GM12878 (cell line): ENCODE measurements around the gene PHF11. TPM values are rescaled to one million over a fixed set of nuclear protein-coding genes. Genes with fewer than 3 reads are reported as not detected.

Source experiments
- BACH1 ChIP-seq: fragments of 450-650 bp; IDR thresholded peaks from 2 replicates; pipeline ENCODE4 v1.6.1; 2017; ENCODE audit warnings: mild to moderate bottlenecking, borderline replicate concordance
- BCLAF1 ChIP-seq: fragments of 450-650 bp; IDR thresholded peaks from 2 replicates; pipeline ENCODE4 v1.6.1; 2017; ENCODE audit warnings: antibody characterized with exemption, mild to moderate bottlenecking, moderate library complexity
- BHLHE40 ChIP-seq, 2 experiments: fragments of 450-650 bp in 1 of 2; IDR thresholded peaks; 2 replicates each; pipeline ENCODE4 v1.6.1; 2011 to 2017; ENCODE audit warnings: low read depth in 2 of 2, borderline replicate concordance in 1 of 2, improper control_type of control experiment in 1 of 2, low read length in 1 of 2, mild to moderate bottlenecking in 1 of 2
- CREM ChIP-seq: IDR thresholded peaks from 2 replicates; pipeline ENCODE4 v1.6.1; 2014; ENCODE audit warnings: antibody characterized with exemption, low read depth
- DPF2 ChIP-seq: fragments of 450-650 bp; IDR thresholded peaks from 2 replicates; pipeline ENCODE4 v1.6.1; 2017; ENCODE audit warnings: mild to moderate bottlenecking
- EGR1 ChIP-seq, 2 experiments: IDR thresholded peaks; 1 replicate in 1 of 2; 2 replicates in 1 of 2; pipeline ENCODE4 v1.6.1; 2011 to 2012; ENCODE audit warnings: low read depth in 2 of 2, low read length in 2 of 2, borderline replicate concordance in 1 of 2, mild to moderate bottlenecking in 1 of 2, moderate library complexity in 1 of 2
- HSF1 ChIP-seq: fragments of 150-350 bp; IDR thresholded peaks from 2 replicates; pipeline ENCODE4 v1.6.1; 2014; ENCODE audit warnings: mild to moderate bottlenecking, low read depth, low read length
- IRF3 ChIP-seq: fragments of 450-650 bp; IDR thresholded peaks from 2 replicates; pipeline ENCODE4 v1.6.1; 2014; ENCODE audit warnings: mild to moderate bottlenecking
- IRF5 ChIP-seq: fragments of 450-650 bp; IDR thresholded peaks from 2 replicates; pipeline ENCODE4 v1.6.1; 2017; ENCODE audit warnings: borderline replicate concordance
- KAT2A ChIP-seq: conservative IDR thresholded peaks from 2 replicates; pipeline ENCODE4 v1.6.1; 2011; ENCODE audit warnings: low read depth, low read length; ENCODE audit not compliant: control insufficient read depth
- LARP7 ChIP-seq: fragments of 450-650 bp; IDR thresholded peaks from 2 replicates; pipeline ENCODE4 v1.6.1; 2017; ENCODE audit warnings: mild to moderate bottlenecking
- POLR2AphosphoS5 ChIP-seq: IDR thresholded peaks from 2 replicates; pipeline ENCODE4 v1.6.1; 2011; ENCODE audit warnings: mild to moderate bottlenecking, low read length, inconsistent platforms
- RBBP5 ChIP-seq: fragments of 200-600 bp; sonication (generic); conservative IDR thresholded peaks from 2 replicates; pipeline ENCODE4 v1.6.1; 2016
- RELB ChIP-seq: fragments of 450-650 bp; IDR thresholded peaks from 2 replicates; pipeline ENCODE4 v1.6.1; 2017; ENCODE audit warnings: low read depth, mild to moderate bottlenecking, moderate library complexity
- RUNX3 ChIP-seq: IDR thresholded peaks from 2 replicates; pipeline ENCODE4 v1.6.1; 2012; ENCODE audit warnings: low read length, inconsistent platforms
- SIN3A ChIP-seq: IDR thresholded peaks from 2 replicates; pipeline ENCODE4 v1.6.1; 2012; ENCODE audit warnings: low read depth, low read length, improper control_type of control experiment
- SMAD5 ChIP-seq: IDR thresholded peaks from 2 replicates; pipeline ENCODE4 v1.6.1; 2016; ENCODE audit warnings: antibody characterized with exemption, low read depth
- SMARCA5 ChIP-seq: fragments of 450-650 bp; IDR thresholded peaks from 2 replicates; pipeline ENCODE4 v1.6.1; 2017; ENCODE audit warnings: mild to moderate bottlenecking
- STAT3 ChIP-seq: IDR thresholded peaks from 2 replicates; pipeline ENCODE4 v1.6.1; 2011; ENCODE audit warnings: low read depth, low read length, improper control_type of control experiment
- TAF1 ChIP-seq: IDR thresholded peaks from 2 replicates; pipeline ENCODE4 v1.6.1; 2011; ENCODE audit warnings: mild to moderate bottlenecking, low read depth, low read length, borderline replicate concordance
- TCF12 ChIP-seq: IDR thresholded peaks from 2 replicates; pipeline ENCODE4 v1.6.1; 2011; ENCODE audit warnings: low read depth, mild to moderate bottlenecking, low read length
- polyA plus RNA-seq, 11 experiments: library from polyadenylated mRNA; depleted of rRNA in 4 of 11; unstranded in 6 of 11; stranded (reverse) in 5 of 11; fragments of >200 nt; fragmentation: Nextera tagmentation in 4 of 11; fragmentation: Illumina TruSeq in 1 of 11; extraction: Ambion mirVana in 4 of 11; extraction: Trizol in 1 of 11; gene quantifications; 1 replicate in 1 of 11; 2 replicates in 10 of 11; pipeline versions ENCODE4 v1.2.1 to v1.2.3, GENCODE V29; 2011 to 2016; ENCODE audit warnings: inconsistent platforms in 2 of 11, missing spikeins in 2 of 11, low read depth in 1 of 11
- total RNA-seq, 4 experiments: library from RNA; depleted of rRNA in 3 of 4; stranded (reverse); fragments of >200 nt in 3 of 4; fragmentation: Illumina TruSeq in 1 of 4; extraction: Trizol in 1 of 4; gene quantifications; 2 replicates each; pipeline versions ENCODE4 v1.2.1 to v1.2.3, GENCODE V29; 2013 to 2021

Gene PHF11
- total and polyA plus RNA-seq, 10 of the 15 experiments (the other 5 are each of a cell fraction or from before 2014, with no cell fraction given): 16.9 to 77.3 (median 32.7) TPM

- TF ChIP-seq IRF5 (no peak), TAF1 (peak; percentile 88), EGR1 (IDR thresholded peaks at IDR 0.05; ENCODE audit: borderline replicate concordance in 1 of 2, low read depth in 2 of 2, low read length in 2 of 2) (peak in 1 of 2 experiments; percentile 16; a peak in 2 of 3 replicates), BHLHE40 (IDR thresholded peaks at IDR 0.05; ENCODE audit: borderline replicate concordance in 1 of 2, low read depth in 2 of 2, low read length in 1 of 2) (peak; percentile 85 to 92), POLR2AphosphoS5 (peak; percentile 82), STAT3 (no peak), BCLAF1 (0 out of 2 replicates have a peak, but pooled peaks have one; percentile 2), CREM (peak; percentile 33; the same call in 1 of the 2 replicates), RBBP5 (no peak), RUNX3 (peak; percentile 50; the same call in 1 of the 2 replicates), SIN3A (peak; percentile 38; the same call in 1 of the 2 replicates), LARP7 (0 out of 2 replicates have a peak, but pooled peaks have one; percentile 62), KAT2A (no peak), IRF3 (no peak), SMAD5 (peak; percentile 37; the same call in 1 of the 2 replicates), SMARCA5 (0 out of 2 replicates have a peak, but pooled peaks have one; percentile 37), BACH1 (peak; percentile 57; the same call in 1 of the 2 replicates), HSF1 (no peak), DPF2 (peak; percentile 44; the same call in 1 of the 2 replicates), RELB (0 out of 2 replicates have a peak, but pooled peaks have one; percentile 7), TCF12 (peak; percentile 96)
These were observed at the start of gene PHF11 (continued) for GRCh38 chr13:49495783-49496762.
